GM19043 (cell line): Measurements from ENCODE around the gene BAG5.
"Not testable (repeated sequence)": the region's sequence is repeated elsewhere in the genome, so short reads cannot be mapped to it uniquely, and the experiment has no call there.

Source experiments
- ATAC-seq: cut with Tn5 transposase; IDR thresholded peaks from one replicate; pipeline ENCODE4 v1.9.1; 2021; ENCODE audit warnings: low read depth; ENCODE audit not compliant: unreplicated experiment

The BAG5 gene

GRCh38 chr14:103562429-103563225 lies at the start of gene BAG5, which contains the start of gene COA8:
BAG5 (minus strand) TSS chr14:103562657; CDS start chr14:103561164, 1,493 bp downstream.
COA8 (plus strand) TSS chr14:103562960; CDS start chr14:103563002, 42 bp downstream.
- ATAC-seq: peak; percentile 62

GRCh38 chr14:103611215-103611614 lies 48.8 kb upstream of the BAG5 start:
- no peak for ATAC-seq

GRCh38 chr14:103609081-103609480 lies 46.6 kb upstream of the BAG5 start:
- not testable (repeated sequence) for ATAC-seq

GRCh38 chr14:103607822-103608221 lies 45.4 kb upstream of the BAG5 start:
- no peak for ATAC-seq

GRCh38 chr14:103606963-103607668 lies 44.7 kb upstream of the BAG5 start:
- ATAC-seq: no peak

- no peak for ATAC-seq
These were observed 42.2 kb upstream of the BAG5 start for GRCh38 chr14:103604620-103605019.

GRCh38 chr14:103600503-103600902 lies 38.0 kb upstream of the BAG5 start:
- ATAC-seq: no peak

GRCh38 chr14:103597623-103598377 lies 35.3 kb upstream of the BAG5 start:
- ATAC-seq: no peak

- ATAC-seq: no peak
These were observed 31.8 kb upstream of the BAG5 start for GRCh38 chr14:103594265-103594664.

- ATAC-seq: peak; percentile 89
These were observed 31.1 kb upstream of the BAG5 start for GRCh38 chr14:103593577-103593976.

- no peak for ATAC-seq
These were observed 22.0 kb upstream of the BAG5 start for GRCh38 chr14:103584326-103584915.

- no peak for ATAC-seq
These were observed 19.7 kb upstream of the BAG5 start for GRCh38 chr14:103581954-103582703.

- ATAC-seq: no peak
These were observed 18.7 kb upstream of the BAG5 start for GRCh38 chr14:103581206-103581605.

GRCh38 chr14:103578401-103579075 lies 16.1 kb upstream of the BAG5 start:
- no peak for ATAC-seq

GRCh38 chr14:103576371-103577024 lies 14.0 kb upstream of the BAG5 start:
- no peak for ATAC-seq

GRCh38 chr14:103574707-103575285 lies 12.3 kb upstream of the BAG5 start:
- no peak for ATAC-seq

GRCh38 chr14:103574104-103574503 lies 11.6 kb upstream of the BAG5 start:
- no peak for ATAC-seq

- ATAC-seq: no peak
These were observed 7.0 kb upstream of the BAG5 start for GRCh38 chr14:103569408-103569807.

GRCh38 chr14:103568952-103569351 lies 6.5 kb upstream of the BAG5 start:
- no peak for ATAC-seq
